Measurements from ENCODE around the gene CD2AP. TPM values are rescaled to one million over a fixed set of nuclear protein-coding genes. Genes with fewer than 3 reads are reported as not detected.
A peak's percentile ranks its signal among the peaks of the same experiment; 100 is the strongest.
"Not testable (repeated sequence)": the region's sequence is repeated elsewhere in the genome, so short reads cannot be mapped to it uniquely, and the experiment has no call there.

CD2AP gene
- total RNA-seq, 3 donors from 2014 or later, result 21.3 to 60.7 (median 34.4) TPM

GRCh38 chr6:47437592-47437991 is 40.0 kb upstream of the CD2AP start:
- intact Hi-C loops (cut with DNase I; ENCODE audit: low total_unique reads), result no loop called here
- no peak for DNase-seq (ENCODE audit: low spot score in 2 of 2)
- Histone ChIP-seq H3K36me3 (no peaks in the 10 kb centered on the region), H3K4me3 (no peak overlapping the region), H3K27ac (no peak overlapping the region), H3K27me3 (no peaks in the 10 kb centered on the region), H3K9me3 (no peaks in the 10 kb centered on the region), H3K4me1 (no peaks in the 10 kb centered on the region)
- TF ChIP-seq CTCF (IDR thresholded peaks at IDR 0.05) (no peak), POLR2AphosphoS5 (IDR thresholded peaks at IDR 0.05) (no peak), POLR2A (IDR thresholded peaks at IDR 0.05) (no peak)

- Histone ChIP-seq H3K27ac (no peak overlapping the region), H3K27me3 (no peaks in the 10 kb centered on the region), H3K36me3 (no peaks in the 10 kb centered on the region), H3K4me3 (no peak overlapping the region), H3K4me1 (no peaks in the 10 kb centered on the region), H3K9me3 (no peaks in the 10 kb centered on the region)
- intact Hi-C loops (cut with DNase I; ENCODE audit: low total_unique reads), result no loop called here
- DNase-seq (ENCODE audit: low spot score in 2 of 2), result no peak
- TF ChIP-seq POLR2A (IDR thresholded peaks at IDR 0.05) (no peak), CTCF (IDR thresholded peaks at IDR 0.05) (no peak), POLR2AphosphoS5 (IDR thresholded peaks at IDR 0.05) (no peak)
These were observed 38.9 kb upstream of the CD2AP start for GRCh38 chr6:47438481-47439347.

- H3K4me1 ChIP-seq, result no peaks in the 10 kb centered on the region
- intact Hi-C loops (cut with DNase I; ENCODE audit: low total_unique reads), result no loop called here
- H3K9me3 ChIP-seq, result no peaks in the 10 kb centered on the region
- no peak for DNase-seq (ENCODE audit: low spot score in 2 of 2)
- H3K4me3 ChIP-seq, result no peak overlapping the region
- no peak overlapping the region for H3K27ac ChIP-seq
- no peaks in the 10 kb centered on the region for H3K36me3 ChIP-seq
- no peak for TF ChIP-seq POLR2AphosphoS5 (IDR thresholded peaks at IDR 0.05)
- no peak for TF ChIP-seq CTCF (IDR thresholded peaks at IDR 0.05)
- TF ChIP-seq POLR2A (IDR thresholded peaks at IDR 0.05), result no peak
- H3K27me3 ChIP-seq, result no peaks in the 10 kb centered on the region
These were observed 38.3 kb upstream of the CD2AP start for GRCh38 chr6:47439348-47439668.

- intact Hi-C loops (cut with DNase I; ENCODE audit: low total_unique reads), result no loop called here
- TF ChIP-seq POLR2AphosphoS5 (IDR thresholded peaks at IDR 0.05) (no peak), CTCF (IDR thresholded peaks at IDR 0.05) (no peak), POLR2A (IDR thresholded peaks at IDR 0.05) (no peak)
- H3K4me3 ChIP-seq, result no peak overlapping the region
- no peaks in the 10 kb centered on the region for H3K4me1 ChIP-seq
- peak overlapping the region in 1 of 2 donors; percentile 45 for H3K27ac ChIP-seq
- no peaks in the 10 kb centered on the region for H3K9me3 ChIP-seq
- no peaks in the 10 kb centered on the region for H3K36me3 ChIP-seq
- H3K27me3 ChIP-seq, result no peaks in the 10 kb centered on the region
- peak in 1 of 2 donors; percentile 37 for DNase-seq (ENCODE audit: low spot score in 2 of 2)
These were observed 36.9 kb upstream of the CD2AP start for GRCh38 chr6:47440719-47441118.

GRCh38 chr6:47444964-47445363 is 32.6 kb upstream of the CD2AP start:
- H3K4me3 ChIP-seq; H3K27ac ChIP-seq; H3K4me1 ChIP-seq; intact Hi-C loops (cut with DNase I; ENCODE audit: low total_unique reads); DNase-seq (ENCODE audit: low spot score in 2 of 2); H3K27me3 ChIP-seq; H3K36me3 ChIP-seq; H3K9me3 ChIP-seq: not testable (repeated sequence)

Data from breast epithelium (tissue), 4 donors.